ENCODE results near the gene SWSAP1. TPM values are rescaled to one million over a fixed set of nuclear protein-coding genes. Genes with fewer than 3 reads are reported as not detected.

SWSAP1 gene
- total and polyA plus RNA-seq, 9 of the 15 experiments (the other 6 are each of a cell fraction or from before 2014, with no cell fraction given): 0.18 to 2.8 (median 1.7) TPM

DNA sequence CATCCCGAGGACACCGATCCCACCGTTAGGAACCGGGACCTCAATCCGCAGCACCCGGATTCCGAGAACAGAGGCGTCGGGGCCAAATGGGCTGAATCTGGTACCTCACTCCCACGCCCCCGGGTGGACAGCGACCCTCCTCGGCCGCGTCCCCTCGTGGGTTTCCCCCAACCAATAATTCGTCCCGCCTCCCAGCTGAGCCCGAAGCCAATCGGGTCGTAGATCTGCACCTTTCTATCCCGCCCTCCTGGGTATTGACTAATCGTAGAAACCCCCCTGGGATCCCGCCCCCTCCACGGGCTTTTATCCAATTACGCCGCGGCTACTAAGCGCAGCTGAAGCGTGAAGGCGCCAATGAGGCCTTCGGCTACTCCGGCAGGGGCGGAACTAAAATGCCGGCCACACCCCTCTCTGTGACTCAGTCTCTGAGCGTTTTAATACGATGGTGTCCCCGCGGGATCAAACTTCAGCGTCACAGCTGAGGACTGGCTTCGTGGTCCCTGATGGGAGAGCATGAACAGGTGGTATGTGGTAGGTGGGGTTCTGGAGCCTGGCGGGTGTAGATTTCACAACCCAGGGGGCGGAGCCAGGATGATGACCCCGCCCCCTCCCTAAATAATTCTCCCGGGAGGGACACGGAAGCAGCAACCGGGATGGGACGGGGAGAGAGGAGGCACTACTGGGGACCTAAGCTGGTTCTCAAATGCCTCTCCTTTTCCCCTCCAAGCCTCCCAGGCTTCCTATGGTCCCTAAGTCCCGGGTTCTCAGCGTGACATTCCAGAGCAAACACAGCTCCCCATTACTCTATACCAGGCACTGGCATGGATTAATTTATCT, 28.1 kb upstream of the SWSAP1 start, which contains the start of the genes CCDC159 and TMEM205 (continued):
- TF ChIP-seq TSC22D4 (tag; IDR thresholded peaks at IDR 0.05) (no peak), ETV6 (IDR thresholded peaks at IDR 0.05; ENCODE audit: borderline replicate concordance in 1 of 2, low read depth in 2 of 2, low read length in 1 of 2) (no peak), ETV6 (CRISPR knock-in tag; IDR thresholded peaks at IDR 0.05; ENCODE audit: borderline replicate concordance) (no peak), SRF (CRISPR knock-in tag; IDR thresholded peaks at IDR 0.05) (no peak), ZNF696 (CRISPR knock-in tag; conservative IDR thresholded peaks at IDR 0.05) (no peak), MAX (CRISPR knock-in tag; IDR thresholded peaks at IDR 0.05) (peak; percentile 74), HDAC1 (IDR thresholded peaks at IDR 0.05) (no peak), CHD1 (IDR thresholded peaks at IDR 0.05; ENCODE audit: low read length) (no peak), HMGXB4 (CRISPR knock-in tag; IDR thresholded peaks at IDR 0.05) (no peak), NEUROD1 (IDR thresholded peaks at IDR 0.05; ENCODE audit: borderline replicate concordance, low read depth, low read length, partially characterized antibody) (peak; percentile 92), NR1H2 (CRISPR knock-in tag; IDR thresholded peaks at IDR 0.05) (no peak), MYBL2 (IDR thresholded peaks at IDR 0.05; ENCODE audit: low read depth) (no peak), MYBL2 (CRISPR knock-in tag; IDR thresholded peaks at IDR 0.05; ENCODE audit: borderline replicate concordance) (no peak), TAF15 (IDR thresholded peaks at IDR 0.05; ENCODE audit: low read depth, low read length) (no peak), SMC3 (conservative IDR thresholded peaks at IDR 0.05; ENCODE audit: insufficient read depth, low read depth, low read length) (no peak), TFE3 (CRISPR knock-in tag; IDR thresholded peaks at IDR 0.05) (no peak), ZFP1 (CRISPR knock-in tag; IDR thresholded peaks at IDR 0.05) (no peak), SUPT5H (IDR thresholded peaks at IDR 0.05) (no peak; the same call in 1 of the 2 replicates), ZNF146 (CRISPR knock-in tag; IDR thresholded peaks at IDR 0.05; ENCODE audit: unreplicated experiment) (no peak)
- TF ChIP-seq, protein P1, sequence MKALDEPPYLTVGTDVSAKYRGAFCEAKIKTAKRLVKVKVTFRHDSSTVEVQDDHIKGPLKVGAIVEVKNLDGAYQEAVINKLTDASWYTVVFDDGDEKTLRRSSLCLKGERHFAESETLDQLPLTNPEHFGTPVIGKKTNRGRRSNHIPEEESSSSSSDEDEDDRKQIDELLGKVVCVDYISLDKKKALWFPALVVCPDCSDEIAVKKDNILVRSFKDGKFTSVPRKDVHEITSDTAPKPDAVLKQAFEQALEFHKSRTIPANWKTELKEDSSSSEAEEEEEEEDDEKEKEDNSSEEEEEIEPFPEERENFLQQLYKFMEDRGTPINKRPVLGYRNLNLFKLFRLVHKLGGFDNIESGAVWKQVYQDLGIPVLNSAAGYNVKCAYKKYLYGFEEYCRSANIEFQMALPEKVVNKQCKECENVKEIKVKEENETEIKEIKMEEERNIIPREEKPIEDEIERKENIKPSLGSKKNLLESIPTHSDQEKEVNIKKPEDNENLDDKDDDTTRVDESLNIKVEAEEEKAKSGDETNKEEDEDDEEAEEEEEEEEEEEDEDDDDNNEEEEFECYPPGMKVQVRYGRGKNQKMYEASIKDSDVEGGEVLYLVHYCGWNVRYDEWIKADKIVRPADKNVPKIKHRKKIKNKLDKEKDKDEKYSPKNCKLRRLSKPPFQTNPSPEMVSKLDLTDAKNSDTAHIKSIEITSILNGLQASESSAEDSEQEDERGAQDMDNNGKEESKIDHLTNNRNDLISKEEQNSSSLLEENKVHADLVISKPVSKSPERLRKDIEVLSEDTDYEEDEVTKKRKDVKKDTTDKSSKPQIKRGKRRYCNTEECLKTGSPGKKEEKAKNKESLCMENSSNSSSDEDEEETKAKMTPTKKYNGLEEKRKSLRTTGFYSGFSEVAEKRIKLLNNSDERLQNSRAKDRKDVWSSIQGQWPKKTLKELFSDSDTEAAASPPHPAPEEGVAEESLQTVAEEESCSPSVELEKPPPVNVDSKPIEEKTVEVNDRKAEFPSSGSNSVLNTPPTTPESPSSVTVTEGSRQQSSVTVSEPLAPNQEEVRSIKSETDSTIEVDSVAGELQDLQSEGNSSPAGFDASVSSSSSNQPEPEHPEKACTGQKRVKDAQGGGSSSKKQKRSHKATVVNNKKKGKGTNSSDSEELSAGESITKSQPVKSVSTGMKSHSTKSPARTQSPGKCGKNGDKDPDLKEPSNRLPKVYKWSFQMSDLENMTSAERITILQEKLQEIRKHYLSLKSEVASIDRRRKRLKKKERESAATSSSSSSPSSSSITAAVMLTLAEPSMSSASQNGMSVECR (CRISPR knock-in tag; IDR thresholded peaks at IDR 0.05): no peak
